GM19238 (cell line): Measurements from ENCODE around the gene TJP2.

ENCODE experiments used
- DNase-seq: peaks from one replicate; pipeline ENCODE4 v3.0.0; 2011; ENCODE audit warnings: low spot score; ENCODE audit not compliant: insufficient read length

The TJP2 gene

DNA sequence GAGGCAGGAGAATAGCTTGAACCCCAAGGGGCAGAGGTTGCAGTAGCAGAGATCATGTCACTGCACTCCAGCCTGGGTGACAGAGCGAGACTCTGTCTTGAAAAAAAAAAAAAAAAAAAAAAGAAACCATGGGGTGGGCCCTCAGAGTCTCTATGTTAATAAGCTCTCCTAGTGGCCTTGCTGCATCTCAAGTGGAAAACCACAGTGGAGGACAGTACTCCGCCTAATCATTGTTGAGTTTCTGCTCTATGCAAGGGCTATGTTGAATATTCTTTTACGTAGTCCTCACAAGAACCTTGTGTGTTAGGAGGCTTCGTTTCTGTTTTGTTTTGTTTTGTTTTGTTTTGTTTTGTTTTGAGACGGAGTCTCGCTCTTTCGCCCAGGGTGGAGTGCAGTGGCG is 48.9 kb downstream of the TJP2 start:
- DNase-seq, result no peak

DNA sequence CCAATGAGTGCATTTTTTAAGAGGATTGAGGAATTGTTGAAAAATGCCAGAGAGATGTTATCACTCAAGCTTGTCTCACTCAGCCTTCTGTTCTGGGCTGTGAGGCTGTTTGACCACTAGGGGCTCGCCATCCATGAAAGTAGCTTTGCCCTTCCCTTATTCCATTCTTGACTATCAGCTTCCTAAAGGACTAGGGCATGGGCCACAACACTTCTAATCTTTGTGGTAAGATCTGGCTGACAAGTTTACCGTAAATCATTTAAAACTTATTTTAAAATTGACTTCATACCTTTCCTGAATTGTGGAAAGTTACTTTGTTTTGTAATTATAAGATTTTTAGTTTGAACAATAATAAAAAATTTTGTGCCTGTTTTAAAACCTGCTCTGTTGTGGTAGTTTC is 49.5 kb downstream of the TJP2 start:
- DNase-seq, result no peak

DNA sequence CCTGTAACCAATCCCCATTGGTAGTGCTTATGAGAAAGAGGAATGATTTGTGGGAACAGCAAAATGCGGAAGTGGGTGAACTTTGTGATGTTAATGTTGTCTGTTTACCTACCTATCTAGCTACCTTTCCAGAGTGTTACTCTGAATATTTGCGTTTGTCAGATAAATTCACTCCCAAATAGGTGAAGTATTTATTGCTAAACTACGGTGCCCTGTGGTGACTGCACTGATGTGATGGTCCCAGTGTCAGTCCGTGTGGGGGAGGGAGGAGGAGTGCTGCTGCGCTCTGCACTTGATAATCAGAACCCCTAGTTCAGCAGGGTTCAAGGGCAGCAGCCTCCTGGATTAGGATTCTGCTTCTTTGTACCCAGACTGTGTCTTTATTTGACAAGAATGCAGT is 55.3 kb downstream of the TJP2 start:
- no peak for DNase-seq

DNA sequence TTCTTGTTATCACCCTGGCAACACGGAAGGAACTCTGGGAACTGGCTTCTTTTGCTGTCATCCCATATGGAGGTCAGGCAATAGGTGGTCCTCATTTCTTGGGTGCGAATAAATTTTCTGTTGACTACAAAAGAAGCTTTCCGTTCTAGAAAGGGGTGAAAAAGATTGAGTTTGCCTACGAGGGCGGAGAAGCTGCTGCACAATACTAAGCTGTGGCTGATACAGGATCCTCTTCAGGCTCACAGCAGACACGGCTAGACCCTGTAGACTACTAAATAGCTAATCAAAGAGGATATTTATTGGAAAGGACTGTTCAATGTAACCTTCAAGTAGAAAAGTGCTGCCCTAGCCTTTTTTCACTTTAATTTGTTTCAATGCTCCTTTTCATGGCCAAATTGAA is 58.1 kb downstream of the TJP2 start:
- DNase-seq, result no peak

DNA sequence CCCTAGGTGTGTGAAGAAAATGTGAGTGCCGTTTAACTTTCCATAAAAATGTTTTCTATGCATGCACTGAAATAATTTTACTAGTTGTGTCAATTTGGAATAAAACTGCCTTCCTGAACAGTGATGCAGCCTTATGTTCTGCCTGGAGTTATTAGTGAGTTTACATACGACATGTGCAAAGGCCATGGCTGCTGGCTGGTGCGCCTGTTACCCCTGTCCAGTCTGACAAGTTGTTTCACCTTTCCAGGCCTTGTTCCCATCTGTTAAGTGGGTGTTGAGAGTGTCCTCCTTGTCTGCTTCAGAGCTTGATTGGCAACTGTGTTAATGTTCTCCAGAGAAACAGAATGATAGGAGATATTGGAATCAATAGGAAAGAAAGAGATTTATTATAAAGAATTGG is 60.6 kb downstream of the TJP2 start:
- no peak for DNase-seq

DNA sequence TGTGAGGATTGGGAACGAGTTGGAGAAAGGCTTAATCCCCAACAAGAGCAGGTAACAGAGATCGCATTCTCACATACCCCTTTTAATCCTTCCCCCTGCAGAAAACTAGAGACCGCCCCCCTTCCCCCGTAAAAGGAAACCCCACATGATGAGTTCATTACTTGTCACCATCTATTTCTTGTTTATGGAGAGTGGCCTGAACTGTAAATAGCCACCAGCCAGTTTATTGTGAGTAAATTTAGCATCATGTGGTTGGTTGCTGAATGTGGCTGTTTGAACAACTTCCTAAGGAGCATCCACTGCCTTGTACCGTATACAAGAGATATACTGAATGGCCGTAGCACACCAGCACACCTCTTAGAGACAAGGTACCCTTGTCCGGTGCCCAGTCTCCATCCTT is 62.1 kb downstream of the TJP2 start:
- DNase-seq, result no peak

DNA sequence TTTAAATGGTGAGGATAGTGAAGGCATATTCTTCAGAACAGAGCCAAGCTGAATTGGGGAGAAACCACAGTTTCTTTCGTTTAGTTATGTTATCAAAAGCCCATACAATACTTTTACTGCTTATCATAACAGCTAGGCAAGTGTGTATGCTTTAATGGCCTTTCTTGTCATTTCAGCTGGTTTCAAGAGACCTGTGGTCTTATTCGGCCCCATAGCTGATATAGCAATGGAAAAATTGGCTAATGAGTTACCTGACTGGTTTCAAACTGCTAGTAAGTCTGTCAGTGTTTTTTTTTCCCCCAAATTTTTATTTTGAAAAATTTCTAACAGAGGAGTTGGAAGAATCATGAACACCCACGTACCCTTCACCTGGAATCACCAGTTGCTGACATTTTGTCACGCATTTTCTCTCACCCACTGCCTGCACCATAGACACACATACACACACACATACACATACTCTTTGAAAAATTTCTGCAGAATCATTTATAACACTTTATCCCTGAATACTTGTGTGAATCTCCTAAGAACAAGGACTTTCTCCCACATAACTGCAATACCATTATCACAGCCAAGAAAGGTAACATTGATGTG is 63.7 kb downstream of the TJP2 start:
- DNase-seq, result no peak

DNA sequence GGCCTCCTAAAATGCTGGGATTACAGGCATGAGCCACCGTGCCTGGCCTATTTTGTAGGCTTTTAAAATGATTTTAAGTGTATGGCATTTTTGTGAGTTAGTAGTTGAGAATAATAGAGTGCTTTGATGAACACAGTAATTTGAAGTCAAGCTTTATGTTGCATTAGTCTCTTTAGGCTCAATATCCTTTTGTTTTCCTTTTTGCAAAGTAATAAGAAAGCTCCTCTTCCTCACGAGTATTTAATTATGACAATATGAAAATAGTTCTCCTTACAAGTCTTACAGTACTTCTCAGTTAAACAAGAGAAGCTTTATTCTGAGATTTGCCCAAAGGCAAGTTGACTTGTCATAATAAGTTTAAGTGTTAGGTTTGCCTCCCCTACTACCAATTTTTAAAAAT is 69.0 kb downstream of the TJP2 start:
- DNase-seq, result no peak

DNA sequence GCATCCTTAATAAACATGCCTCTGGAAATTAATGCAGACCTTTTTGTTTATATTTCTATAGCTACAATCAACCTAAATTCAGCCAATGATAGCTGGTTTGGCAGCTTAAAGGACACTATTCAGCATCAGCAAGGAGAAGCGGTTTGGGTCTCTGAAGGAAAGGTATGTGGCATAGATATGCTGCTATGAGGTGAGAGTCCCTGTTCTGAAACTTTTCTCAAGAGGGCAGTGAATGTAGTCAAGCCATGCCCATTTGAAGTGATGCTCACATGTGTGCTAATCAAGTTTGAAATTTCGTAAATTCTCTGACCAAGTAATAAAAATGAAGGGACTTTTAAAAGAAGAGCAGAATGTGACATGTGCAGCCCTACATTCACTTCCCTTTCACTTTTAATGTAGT is 72.6 kb downstream of the TJP2 start:
- no peak for DNase-seq

DNA sequence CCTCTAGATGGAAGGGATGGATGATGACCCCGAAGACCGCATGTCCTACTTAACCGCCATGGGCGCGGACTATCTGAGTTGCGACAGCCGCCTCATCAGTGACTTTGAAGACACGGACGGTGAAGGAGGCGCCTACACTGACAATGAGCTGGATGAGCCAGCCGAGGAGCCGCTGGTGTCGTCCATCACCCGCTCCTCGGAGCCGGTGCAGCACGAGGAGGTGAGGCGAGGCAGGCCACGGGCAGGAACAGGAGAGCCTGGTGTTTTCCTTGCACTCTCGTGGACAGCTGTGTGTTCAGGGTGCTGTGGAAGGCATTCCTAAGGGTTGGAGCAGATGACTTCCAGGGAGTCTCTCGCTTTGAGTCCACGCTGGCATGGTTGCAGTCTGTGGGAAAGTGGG is 73.9 kb downstream of the TJP2 start:
- DNase-seq, result no peak

DNA sequence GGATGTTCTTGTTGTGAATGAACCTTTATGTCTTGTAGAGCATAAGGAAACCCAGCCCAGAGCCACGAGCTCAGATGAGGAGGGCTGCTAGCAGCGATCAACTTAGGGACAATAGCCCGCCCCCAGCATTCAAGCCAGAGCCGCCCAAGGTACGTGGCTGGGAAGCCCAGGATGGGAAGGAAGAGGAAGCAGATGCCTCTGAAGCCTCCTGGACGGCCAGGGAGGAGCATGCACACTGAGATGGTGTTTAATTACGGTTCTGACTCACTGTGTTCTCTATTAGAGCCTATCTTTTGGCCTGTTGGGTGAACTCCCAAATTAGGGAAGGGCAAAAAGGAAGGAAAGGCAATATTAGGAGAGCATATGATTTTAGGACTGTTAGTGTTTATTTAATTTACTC is 75.3 kb downstream of the TJP2 start:
- DNase-seq, result no peak

DNA sequence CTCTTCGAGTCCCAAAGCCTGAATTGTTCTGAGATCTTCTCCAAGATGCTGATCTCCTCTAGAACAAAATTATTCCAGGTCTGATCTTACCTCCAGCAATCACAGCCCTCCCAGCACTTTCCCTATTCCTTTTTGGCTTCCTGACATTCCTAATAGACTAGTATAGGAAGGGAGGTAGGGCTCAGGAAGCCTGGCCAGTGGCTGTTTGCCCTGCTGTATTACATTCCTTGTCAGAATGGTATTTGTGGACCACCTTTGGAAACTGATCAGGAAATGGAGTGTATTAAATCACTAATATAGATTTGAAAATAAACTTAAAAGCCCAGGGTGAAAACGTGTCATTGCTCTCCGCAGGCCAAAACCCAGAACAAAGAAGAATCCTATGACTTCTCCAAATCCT is 76.6 kb downstream of the TJP2 start:
- no peak for DNase-seq

DNA sequence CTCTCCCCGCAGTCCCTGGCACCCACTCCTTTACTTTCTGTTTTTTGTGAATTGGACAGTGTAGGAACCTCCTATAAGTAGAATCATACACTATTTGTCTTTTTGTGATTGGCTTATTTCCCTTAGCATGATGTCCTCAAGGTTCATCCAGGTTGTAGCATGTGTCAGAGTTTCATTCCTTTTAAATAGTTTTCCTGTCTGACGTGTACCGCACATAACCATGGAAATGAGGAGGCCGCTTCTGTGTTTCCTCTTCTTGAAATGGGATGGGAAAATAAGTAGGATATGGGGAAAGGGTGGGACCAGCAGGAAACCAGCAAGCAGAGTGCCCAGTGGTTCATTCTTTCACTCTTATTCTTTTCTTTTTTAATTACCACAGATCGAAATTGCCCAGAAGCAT is 78.4 kb downstream of the TJP2 start:
- no peak for DNase-seq

DNA sequence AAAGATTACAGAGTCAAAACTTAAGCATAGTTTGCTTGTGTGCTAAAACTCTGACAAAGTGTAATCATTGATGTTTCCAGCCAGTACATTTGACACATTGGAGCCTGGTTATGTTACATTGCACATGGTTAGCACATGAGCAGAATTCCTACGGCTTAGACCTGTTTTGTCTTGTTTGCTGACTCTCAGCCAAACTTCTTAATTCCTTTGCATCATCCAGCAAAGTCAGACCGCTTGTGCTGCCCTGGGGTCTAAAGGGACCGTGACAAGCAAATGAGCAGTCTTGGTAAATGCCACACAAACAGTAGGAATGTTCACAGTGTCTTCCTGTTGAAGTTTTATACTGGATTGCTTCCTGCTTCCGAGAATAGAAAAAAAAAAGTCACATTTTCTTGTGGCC is 79.0 kb downstream of the TJP2 start:
- DNase-seq, result no peak

DNA sequence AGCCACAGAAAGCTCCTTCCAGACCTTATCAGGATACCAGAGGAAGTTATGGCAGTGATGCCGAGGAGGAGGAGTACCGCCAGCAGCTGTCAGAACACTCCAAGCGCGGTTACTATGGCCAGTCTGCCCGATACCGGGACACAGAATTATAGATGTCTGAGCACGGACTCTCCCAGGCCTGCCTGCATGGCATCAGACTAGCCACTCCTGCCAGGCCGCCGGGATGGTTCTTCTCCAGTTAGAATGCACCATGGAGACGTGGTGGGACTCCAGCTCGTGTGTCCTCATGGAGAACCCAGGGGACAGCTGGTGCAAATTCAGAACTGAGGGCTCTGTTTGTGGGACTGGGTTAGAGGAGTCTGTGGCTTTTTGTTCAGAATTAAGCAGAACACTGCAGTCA is 80.1 kb downstream of the TJP2 start:
- no peak for DNase-seq

DNA sequence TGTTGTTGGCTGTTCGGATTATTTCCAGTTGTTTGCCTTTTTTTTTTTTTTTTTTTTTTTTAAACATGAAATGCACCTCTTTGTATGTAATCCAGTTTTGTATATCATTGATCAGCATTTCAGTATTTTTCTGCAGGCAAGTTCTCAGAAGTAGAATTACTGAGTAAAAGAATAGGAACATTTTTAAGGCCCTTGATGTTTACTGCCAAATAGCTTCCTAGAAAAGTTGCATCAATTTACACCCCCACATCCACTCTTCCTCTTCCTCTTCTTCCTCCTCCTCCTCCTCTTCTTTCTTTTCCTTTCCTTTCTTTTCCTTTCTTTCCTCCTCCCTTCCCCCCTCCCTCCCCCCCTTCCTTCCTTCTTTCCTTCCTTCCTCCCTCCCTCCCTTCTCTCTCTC is 81.5 kb downstream of the TJP2 start:
- DNase-seq, result no peak

DNA sequence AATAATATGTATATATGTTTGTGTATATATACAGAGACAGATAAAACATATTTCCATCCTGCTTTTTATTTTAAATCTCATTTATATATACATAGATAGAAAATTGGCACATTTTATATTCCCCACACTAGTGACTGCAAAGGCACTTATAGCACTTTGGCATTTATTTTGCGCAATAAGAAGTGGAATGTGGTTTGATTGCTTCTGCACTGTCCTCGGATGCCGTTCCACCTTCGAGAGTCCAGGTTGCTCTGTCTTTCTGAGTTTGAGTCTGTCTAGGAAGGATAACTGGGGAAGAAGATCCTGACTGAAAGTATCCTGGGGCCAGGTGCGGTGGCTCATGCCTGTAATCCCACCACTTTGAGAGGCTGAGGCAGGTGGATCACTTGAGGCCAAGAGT is 84.5 kb downstream of the TJP2 start:
- DNase-seq, result no peak

DNA sequence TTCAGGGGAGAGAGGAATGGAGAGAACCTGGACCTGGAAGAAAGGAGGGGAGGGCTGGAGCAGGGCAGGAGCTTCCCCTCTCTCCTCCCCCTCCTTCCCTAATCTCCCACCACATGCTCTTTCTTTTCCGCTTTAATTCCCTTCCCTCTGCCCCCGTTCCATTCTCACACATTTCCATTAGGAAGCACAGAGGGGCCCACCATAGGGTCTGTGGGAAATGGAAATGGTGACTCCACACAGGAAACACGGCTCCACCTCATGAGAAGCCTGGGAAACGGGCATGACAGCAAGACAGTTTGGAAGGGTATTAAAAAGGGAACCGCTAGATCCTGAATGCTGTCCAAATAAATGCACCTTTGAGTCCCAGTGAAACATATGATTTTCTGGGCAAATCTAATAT is 86.1 kb downstream of the TJP2 start:
- DNase-seq, result no peak

DNA sequence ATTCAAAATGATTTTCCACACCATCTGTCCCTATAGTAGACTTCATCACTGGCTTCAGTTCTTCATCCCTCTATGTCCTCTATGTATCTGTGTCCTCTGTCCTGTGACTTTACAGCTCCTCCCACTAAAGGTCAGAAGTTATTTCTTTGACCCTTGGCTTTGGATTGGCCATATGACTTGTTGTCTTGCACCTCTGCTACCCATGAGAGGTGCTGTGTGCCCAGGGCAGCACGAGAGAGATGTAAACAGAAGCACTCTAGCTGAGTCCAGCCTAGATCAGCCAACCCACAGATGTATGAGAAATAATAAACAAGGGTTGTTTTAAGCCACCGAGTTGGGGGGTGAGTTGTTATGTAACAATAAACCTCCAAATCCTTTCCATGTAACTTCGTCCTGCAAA is 87.6 kb downstream of the TJP2 start:
- no peak for DNase-seq

DNA sequence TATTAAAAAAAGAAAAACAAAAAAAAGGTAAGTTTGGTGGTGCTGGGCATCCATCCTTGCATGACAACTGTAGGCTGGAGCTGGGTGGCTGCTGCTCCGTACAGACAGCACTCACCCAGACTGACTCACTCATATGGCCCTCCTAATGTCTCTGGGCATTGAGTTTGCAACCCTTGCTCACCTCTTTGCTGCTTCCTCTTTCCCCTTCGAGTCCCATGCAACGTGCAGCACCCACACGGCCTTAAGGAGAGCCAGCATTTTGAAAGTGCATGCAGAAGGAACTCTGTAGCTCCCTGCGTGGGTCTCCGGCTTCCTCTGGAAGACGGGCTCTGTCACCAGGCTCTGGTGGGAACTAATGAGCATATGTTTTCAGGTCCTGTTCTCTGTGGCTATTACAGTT is 90.4 kb downstream of the TJP2 start:
- no peak for DNase-seq

DNA sequence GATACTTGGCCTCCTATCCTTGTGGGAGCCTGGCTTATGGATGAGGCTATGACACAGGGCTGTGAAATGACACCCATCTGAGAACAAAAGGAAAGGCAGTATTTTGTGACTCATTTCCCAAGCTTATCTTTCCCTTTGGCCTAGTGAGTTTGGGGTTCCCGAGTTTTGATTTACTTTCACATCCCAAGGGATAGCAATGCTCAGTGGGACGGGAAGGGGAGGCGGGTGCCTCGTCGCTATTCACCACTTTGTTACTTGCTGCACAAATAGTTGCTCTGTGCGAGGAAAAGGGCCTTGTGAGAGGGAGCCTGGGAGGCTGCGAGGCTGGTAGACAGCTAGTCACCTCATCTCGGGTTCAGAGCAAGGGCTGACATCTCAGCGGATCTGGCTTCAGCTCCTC is 91.8 kb downstream of the TJP2 start:
- DNase-seq, result no peak

DNA sequence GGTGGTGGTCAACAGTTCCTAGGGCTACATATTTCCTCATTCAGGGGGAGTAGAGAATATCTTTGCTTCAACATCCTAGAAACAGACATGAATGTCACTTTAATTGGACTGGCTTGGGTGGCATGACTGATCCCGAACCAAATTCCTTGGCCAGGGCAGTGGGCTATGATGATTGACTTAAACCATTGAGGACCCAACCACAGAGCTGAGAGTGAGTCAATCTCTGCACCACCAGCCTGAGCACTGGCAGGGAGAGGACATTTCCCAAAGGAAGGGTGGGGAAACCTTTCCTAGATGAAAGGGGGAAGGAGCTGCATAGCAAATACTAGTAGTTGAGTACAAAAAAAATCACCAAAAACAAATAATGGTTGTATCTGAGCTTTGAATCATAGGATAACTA is 98.1 kb downstream of the TJP2 start:
- DNase-seq, result no peak

DNA sequence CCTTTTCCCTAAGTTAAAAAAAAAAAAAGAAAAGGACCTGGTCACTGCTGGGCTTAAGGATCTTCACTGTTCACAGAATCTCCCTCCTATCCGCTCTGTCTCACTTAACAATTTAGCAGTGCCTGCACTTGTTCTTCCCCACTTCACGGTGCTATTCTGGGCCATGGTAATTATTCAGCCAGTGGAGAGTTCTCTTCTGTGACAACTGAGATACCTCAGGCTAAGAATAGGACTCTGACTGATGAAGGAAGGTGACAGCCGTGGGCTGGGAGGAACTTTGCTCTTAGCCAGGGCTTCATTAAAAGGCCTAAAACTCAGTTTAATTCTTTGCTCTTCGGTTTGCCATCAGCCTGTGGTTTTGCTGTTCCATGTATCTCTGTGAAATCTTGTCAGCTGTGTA is 99.1 kb downstream of the TJP2 start:
- no peak for DNase-seq

DNA sequence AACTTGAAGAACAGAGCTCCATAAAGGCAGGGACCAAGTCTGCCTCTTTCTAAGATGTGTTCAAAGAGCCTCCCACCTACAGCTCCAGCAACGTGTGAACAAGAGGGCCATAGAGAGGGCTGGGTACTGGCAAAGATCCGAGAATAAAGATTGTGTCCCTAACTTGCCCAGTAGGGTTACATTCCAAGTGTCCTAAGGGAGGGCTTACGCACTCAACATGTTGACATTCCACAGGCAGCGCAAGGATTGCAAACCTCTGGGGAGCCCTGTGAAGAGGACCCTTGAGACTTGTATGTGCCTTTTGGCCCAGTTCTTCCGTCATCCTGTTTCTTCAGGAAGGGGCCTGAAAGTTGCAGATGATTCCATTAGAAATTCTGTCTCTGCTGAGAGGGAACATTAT is 102.7 kb downstream of the TJP2 start:
- DNase-seq, result no peak
